ENCODE data around the gene SEMG1. TPM values are rescaled to one million over a fixed set of nuclear protein-coding genes. Genes with fewer than 3 reads are reported as not detected.

The SEMG1 gene
- total and polyA plus RNA-seq, 2 donors = not detected

DNA sequence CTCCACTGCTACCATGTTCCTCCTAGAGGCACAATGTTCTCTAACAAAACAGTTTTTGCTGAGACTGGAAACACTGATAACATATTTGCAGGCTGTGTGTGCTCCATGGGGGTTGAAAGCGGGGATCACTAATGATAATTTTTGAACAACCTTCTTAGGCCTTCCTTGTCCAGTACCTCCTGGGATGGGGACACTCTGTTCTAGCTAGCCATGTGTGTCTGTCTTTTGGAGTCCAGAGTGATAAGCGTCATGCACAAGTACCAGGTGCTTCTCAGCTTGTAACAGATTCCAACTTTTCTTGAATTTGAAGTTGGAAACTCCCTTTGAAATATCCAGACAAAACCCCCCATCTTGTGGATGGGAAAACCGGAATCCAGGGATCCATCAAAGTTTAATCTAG is 17.0 kb upstream of the SEMG1 start:
- no peak overlapping the region for H3K4me3 ChIP-seq (ENCODE audit: low read depth, low read length)
- H3K36me3 ChIP-seq (ENCODE audit: insufficient read depth) = no peaks in the 10 kb centered on the region
- 86% methylated on average over 3 of the region's 3 CpGs for WGBS
- H3K27ac ChIP-seq (ENCODE audit: low read depth) = no peak overlapping the region
- no peaks in the 10 kb centered on the region for H3K4me1 ChIP-seq (ENCODE audit: insufficient read depth)
- DNase-seq (ENCODE audit: extremely low spot score) = no peak

DNA sequence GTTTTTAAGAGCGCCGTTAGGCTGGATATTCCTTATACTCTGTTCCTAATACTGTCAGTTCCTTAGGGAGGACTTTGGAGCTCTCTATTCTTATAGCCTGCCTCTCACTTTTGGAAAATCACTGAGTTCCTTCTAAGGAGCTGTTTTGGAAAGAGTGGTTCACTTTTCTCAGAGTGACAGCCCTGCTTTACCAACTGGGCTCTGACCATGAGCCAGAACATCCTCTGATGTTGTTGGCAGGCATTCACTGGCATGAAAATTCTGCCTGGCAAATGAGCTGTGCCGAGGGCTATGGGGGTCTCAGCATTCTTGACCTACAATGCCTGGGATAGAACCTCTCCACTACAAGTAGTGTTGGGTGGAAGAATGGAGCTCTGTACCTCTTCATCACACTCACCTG is 14.9 kb upstream of the SEMG1 start:
- no peak for DNase-seq (ENCODE audit: extremely low spot score)
- no peak overlapping the region for H3K4me3 ChIP-seq (ENCODE audit: low read depth, low read length)
- 87% methylated on average over 3 of the region's 3 CpGs for WGBS
- no peaks in the 10 kb centered on the region for H3K4me1 ChIP-seq (ENCODE audit: insufficient read depth)
- H3K27ac ChIP-seq (ENCODE audit: low read depth) = no peak overlapping the region
- H3K36me3 ChIP-seq (ENCODE audit: insufficient read depth) = no peaks in the 10 kb centered on the region

- H3K27ac ChIP-seq (ENCODE audit: low read depth) = no peak overlapping the region
- 83% methylated on average over 2 of the region's 2 CpGs for WGBS
- no peak overlapping the region for H3K4me3 ChIP-seq (ENCODE audit: low read depth, low read length)
- no peaks in the 10 kb centered on the region for H3K4me1 ChIP-seq (ENCODE audit: insufficient read depth)
- no peak for DNase-seq (ENCODE audit: extremely low spot score)
- no peaks in the 10 kb centered on the region for H3K36me3 ChIP-seq (ENCODE audit: insufficient read depth)
Observed at GRCh38 chr20:45193331-45193730, 13.5 kb upstream of the SEMG1 start.

- Histone ChIP-seq H3K4me3 (ENCODE audit: low read depth, low read length) (no peak overlapping the region), H3K4me1 (ENCODE audit: insufficient read depth) (no peaks in the 10 kb centered on the region), H3K36me3 (ENCODE audit: insufficient read depth) (no peaks in the 10 kb centered on the region), H3K27ac (ENCODE audit: low read depth) (no peak overlapping the region)
- no peak for DNase-seq (ENCODE audit: extremely low spot score)
- WGBS = 88% methylated on average over 1 of the region's 1 CpG
Observed at GRCh38 chr20:45209924-45210323, 3.1 kb downstream of the SEMG1 start.

DNA sequence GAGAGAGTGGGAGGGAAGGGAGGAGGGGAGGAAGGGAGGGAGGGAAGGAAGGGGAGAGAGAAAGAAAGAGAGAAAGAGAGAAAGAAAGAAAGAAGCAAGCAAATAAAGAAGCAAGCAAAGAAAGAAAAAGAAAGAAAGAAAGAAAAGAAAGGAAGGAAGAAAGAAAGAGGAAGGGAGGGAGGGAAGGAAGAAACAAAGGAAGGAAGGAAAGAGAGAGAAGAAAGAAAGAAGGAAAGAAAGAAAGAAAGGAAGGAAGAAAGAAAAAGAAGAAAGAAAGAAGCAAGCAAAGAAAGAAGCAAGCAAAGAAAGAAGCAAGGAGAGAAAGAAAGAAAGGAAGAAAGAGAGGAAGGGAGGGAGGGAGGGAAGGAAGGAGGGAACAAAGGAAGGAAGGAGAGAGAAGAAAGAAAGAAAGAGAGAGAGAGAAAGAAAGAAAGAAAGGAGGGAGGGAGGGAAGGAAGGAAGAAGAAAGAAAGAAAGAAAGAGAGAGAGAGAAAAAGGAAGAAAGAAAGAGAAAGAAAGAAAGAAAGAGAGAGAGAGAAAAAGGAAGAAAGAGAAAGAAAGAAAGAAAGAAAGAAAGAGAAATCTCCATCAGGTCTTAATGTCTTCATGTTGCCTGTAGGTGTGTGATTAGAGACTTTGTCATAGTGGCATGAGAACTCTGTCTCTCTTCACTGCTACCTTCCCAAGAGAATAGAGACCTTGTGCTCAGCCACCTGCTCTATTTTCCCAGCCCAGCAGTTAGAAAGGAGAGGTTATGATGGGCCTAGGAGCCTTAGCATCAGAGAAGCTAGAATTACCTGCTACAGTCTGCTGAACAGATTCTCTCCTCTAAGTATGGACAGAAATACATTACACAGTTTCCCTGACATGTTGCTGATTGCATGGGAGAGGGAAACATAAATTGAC is 5.0 kb downstream of the SEMG1 start:
- Histone ChIP-seq H3K4me3 (ENCODE audit: low read depth, low read length) (no peak overlapping the region), H3K27ac (ENCODE audit: low read depth) (no peak overlapping the region), H3K4me1 (ENCODE audit: insufficient read depth) (no peaks in the 10 kb centered on the region), H3K36me3 (ENCODE audit: insufficient read depth) (no peaks in the 10 kb centered on the region)
- no peak for DNase-seq (ENCODE audit: extremely low spot score)

- Histone ChIP-seq H3K36me3 (ENCODE audit: insufficient read depth) (no peaks in the 10 kb centered on the region), H3K4me1 (ENCODE audit: insufficient read depth) (no peaks in the 10 kb centered on the region), H3K4me3 (ENCODE audit: low read depth, low read length) (no peak overlapping the region), H3K27ac (ENCODE audit: low read depth) (no peak overlapping the region)
- WGBS = 87% methylated on average over 3 of the region's 3 CpGs
- no peak for DNase-seq (ENCODE audit: extremely low spot score)
Observed at GRCh38 chr20:45212836-45213235, 6.0 kb downstream of the SEMG1 start.

DNA sequence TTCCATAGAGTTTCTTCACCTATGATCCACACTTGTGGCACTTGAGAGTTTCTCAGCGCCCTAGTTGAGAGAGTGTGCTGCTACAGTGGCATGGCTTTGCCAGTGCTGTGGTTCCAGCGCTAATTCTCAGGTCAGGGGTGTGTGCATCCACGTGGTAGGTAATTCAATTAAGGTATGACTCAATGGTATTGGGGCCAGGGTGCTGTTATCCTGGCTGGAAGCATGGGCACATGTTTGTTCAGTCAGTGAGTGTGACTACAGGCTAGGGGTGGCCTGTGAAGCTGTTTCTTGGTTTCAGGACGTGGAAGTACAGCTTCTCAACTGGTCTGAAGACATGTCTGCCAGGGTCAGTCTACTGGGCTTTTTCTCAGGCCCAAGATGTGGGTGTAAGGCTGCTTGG is 11.3 kb downstream of the SEMG1 start:
- 72% methylated on average over 4 of the region's 4 CpGs for WGBS
- DNase-seq (ENCODE audit: extremely low spot score) = no peak
- Histone ChIP-seq H3K27ac (ENCODE audit: low read depth) (no peak overlapping the region), H3K4me3 (ENCODE audit: low read depth, low read length) (no peak overlapping the region), H3K4me1 (ENCODE audit: insufficient read depth) (no peaks in the 10 kb centered on the region), H3K36me3 (ENCODE audit: insufficient read depth) (no peaks in the 10 kb centered on the region)

GRCh38 chr20:45218636-45219035 is 11.8 kb downstream of the SEMG1 start:
- Histone ChIP-seq H3K4me3 (ENCODE audit: low read depth, low read length) (no peak overlapping the region), H3K27ac (ENCODE audit: low read depth) (no peak overlapping the region), H3K36me3 (ENCODE audit: insufficient read depth) (no peaks in the 10 kb centered on the region), H3K4me1 (ENCODE audit: insufficient read depth) (no peaks in the 10 kb centered on the region)
- no peak for DNase-seq (ENCODE audit: extremely low spot score)
- 85% methylated on average over 2 of the region's 2 CpGs for WGBS

- Histone ChIP-seq H3K27ac (ENCODE audit: low read depth) (no peak within 1 kb of the TSS), H3K36me3 (ENCODE audit: insufficient read depth) (no peaks in the 10 kb centered on the region), H3K4me3 (ENCODE audit: low read depth, low read length) (no peak within 1 kb of the TSS), H3K4me1 (ENCODE audit: insufficient read depth) (no peaks in the 10 kb centered on the region)
- DNase-seq (ENCODE audit: extremely low spot score) = no peak
- WGBS = 89% methylated on average over 4 of the region's 4 CpGs
Observed at GRCh38 chr20:45221076-45221475, 14.2 kb downstream of the SEMG1 start, which contains the start of gene SEMG2. SEMG2 (plus strand) TSS chr20:45221373; CDS start chr20:45221390, 17 bp downstream.

DNA sequence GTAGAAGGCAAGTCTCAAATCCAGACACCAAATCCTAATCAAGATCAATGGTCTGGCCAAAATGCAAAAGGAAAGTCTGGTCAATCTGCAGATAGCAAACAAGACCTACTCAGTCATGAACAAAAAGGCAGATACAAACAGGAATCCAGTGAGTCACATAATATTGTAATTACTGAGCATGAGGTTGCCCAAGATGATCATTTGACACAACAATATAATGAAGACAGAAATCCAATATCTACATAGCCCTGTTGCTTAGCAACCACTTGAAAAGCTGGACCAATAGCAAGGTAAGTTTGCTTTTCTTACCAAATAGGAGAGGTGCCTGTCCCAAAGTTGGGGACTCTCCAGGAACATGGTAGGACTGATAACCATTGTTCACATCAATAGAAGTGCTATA is 16.3 kb downstream of the SEMG1 start:
- Histone ChIP-seq H3K4me3 (ENCODE audit: low read depth, low read length) (no peak overlapping the region), H3K27ac (ENCODE audit: low read depth) (no peak overlapping the region), H3K36me3 (ENCODE audit: insufficient read depth) (no peaks in the 10 kb centered on the region), H3K4me1 (ENCODE audit: insufficient read depth) (no peaks in the 10 kb centered on the region)
- no peak for DNase-seq (ENCODE audit: extremely low spot score)

- H3K4me3 ChIP-seq (ENCODE audit: low read depth, low read length) = no peak overlapping the region
- 88% methylated on average over 1 of the region's 1 CpG for WGBS
- no peaks in the 10 kb centered on the region for H3K4me1 ChIP-seq (ENCODE audit: insufficient read depth)
- no peaks in the 10 kb centered on the region for H3K36me3 ChIP-seq (ENCODE audit: insufficient read depth)
- H3K27ac ChIP-seq (ENCODE audit: low read depth) = no peak overlapping the region
- no peak for DNase-seq (ENCODE audit: extremely low spot score)
Observed at GRCh38 chr20:45226287-45226686, 19.5 kb downstream of the SEMG1 start.

DNA sequence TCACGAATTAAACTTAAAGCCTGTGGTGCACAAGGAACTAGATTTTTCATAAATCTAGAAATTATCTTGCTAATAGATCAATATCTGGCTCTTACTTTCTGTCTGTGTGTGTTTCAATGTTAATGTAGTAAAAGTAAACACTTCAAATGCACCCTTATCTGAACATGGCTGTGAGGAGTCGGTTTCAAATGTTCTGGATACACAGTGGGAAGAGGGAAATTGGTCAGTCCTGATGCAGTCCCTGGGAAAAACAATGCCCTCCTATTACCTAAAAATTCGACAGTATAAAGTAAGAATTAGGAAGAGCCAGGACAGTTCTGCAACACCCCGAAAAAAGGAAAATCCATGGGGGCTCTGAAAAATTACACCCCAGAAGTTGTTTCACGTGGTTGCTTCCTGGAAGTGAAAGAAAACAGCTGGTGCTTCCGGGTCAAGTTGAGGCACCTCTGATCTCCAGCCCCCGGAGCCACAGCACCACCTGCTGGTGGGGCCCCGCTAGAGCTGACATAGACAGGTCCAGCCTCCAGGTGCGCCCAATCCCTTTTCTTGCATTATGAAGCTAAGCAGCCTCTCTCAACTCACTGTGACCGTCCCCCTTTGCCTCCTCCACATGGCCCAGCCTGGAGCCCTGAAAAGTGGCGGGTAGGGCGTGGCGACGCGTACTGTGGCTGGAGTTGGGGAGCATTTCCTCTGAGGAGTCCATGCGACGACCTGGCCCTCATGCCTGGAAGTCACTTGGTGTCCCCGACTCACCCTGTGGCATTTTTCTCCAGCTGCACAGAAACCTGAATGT is 22.6 kb downstream of the SEMG1 start:
- WGBS = 59% methylated on average over 18 of the region's 18 CpGs
- Histone ChIP-seq H3K4me1 (ENCODE audit: insufficient read depth) (no peaks in the 10 kb centered on the region), H3K36me3 (ENCODE audit: insufficient read depth) (no peaks in the 10 kb centered on the region), H3K4me3 (ENCODE audit: low read depth, low read length) (no peak overlapping the region), H3K27ac (ENCODE audit: low read depth) (no peak overlapping the region)
- no peak for DNase-seq (ENCODE audit: extremely low spot score)

- Histone ChIP-seq H3K36me3 (ENCODE audit: insufficient read depth) (no peaks in the 10 kb centered on the region), H3K4me1 (ENCODE audit: insufficient read depth) (no peaks in the 10 kb centered on the region), H3K4me3 (ENCODE audit: low read depth, low read length) (no peak overlapping the region), H3K27ac (ENCODE audit: low read depth) (no peak overlapping the region)
- DNase-seq (ENCODE audit: extremely low spot score) = no peak
- 72% methylated on average over 9 of the region's 9 CpGs for WGBS
Observed at GRCh38 chr20:45230631-45231030, 23.8 kb downstream of the SEMG1 start.

GRCh38 chr20:45235995-45236394 is 29.2 kb downstream of the SEMG1 start:
- DNase-seq (ENCODE audit: extremely low spot score) = no peak
- WGBS = 74% methylated on average over 4 of the region's 4 CpGs
- Histone ChIP-seq H3K4me3 (ENCODE audit: low read depth, low read length) (no peak overlapping the region), H3K27ac (ENCODE audit: low read depth) (no peak overlapping the region), H3K4me1 (ENCODE audit: insufficient read depth) (no peaks in the 10 kb centered on the region), H3K36me3 (ENCODE audit: insufficient read depth) (no peaks in the 10 kb centered on the region)

All from urinary bladder (tissue), 4 donors.